Naive thymus-derived CD4-positive, alpha-beta T cell (primary cell): Measurements from ENCODE around the gene BAD. TPM values are rescaled to one million over a fixed set of nuclear protein-coding genes. Genes with fewer than 3 reads are reported as not detected.

Experiments used
- ATAC-seq: fragments of 150-1000 bp; cut with Tn5 transposase; 2 replicates; pipeline ENCODE4 v1.10.0; 2021; ENCODE audit warnings: mild to moderate bottlenecking, moderate library complexity
- CTCF ChIA-PET: fragments of 350-600 bp; sonication (Branson Sonifier 250); formaldehyde crosslinking; loops from one replicate; lab custom pipeline; 2021; ENCODE audit warnings: antibody characterized with exemption; lab: Charles Lee
- POLR2A ChIA-PET: fragments of 350-600 bp; sonication (Branson Sonifier 250); formaldehyde crosslinking; loops from one replicate; lab custom pipeline; 2021; ENCODE audit warnings: antibody characterized with exemption, inconsistent platforms; lab: Charles Lee
- DNase-seq, 9 donors: peaks; one replicate each; pipeline versions ENCODE4 v3.0.0 to v3.0.0-alpha.2; 2020 to 2022; ENCODE audit warnings: mixed read lengths in 1 of 9
- H3K27ac ChIP-seq: one replicate; pipeline ENCODE4 v1.7.0; 2013; ENCODE audit warnings: mild to moderate bottlenecking, low read depth, low read length, moderate library complexity
- H3K27me3 ChIP-seq, 2 donors: one replicate each; pipeline ENCODE4 v1.7.0; 2013; ENCODE audit warnings: low read length in 2 of 2, mild to moderate bottlenecking in 2 of 2, moderate library complexity in 2 of 2; ENCODE audit not compliant: control insufficient read depth in 2 of 2, insufficient read depth in 2 of 2
- H3K36me3 ChIP-seq, 3 experiments: 1 replicate in 2 of 3; 2 replicates in 1 of 3; pipeline ENCODE4 v1.7.0; 2013; ENCODE audit warnings: low read length in 3 of 3, mild to moderate bottlenecking in 3 of 3, moderate library complexity in 1 of 3; ENCODE audit not compliant: insufficient read depth in 3 of 3, control insufficient read depth in 2 of 3
- H3K4me1 ChIP-seq, 2 donors: one replicate each; pipeline ENCODE4 v1.7.0; 2013; ENCODE audit warnings: low read length in 2 of 2, mild to moderate bottlenecking in 2 of 2, moderate library complexity in 1 of 2; ENCODE audit not compliant: control insufficient read depth in 2 of 2, insufficient read depth in 2 of 2
- H3K4me3 ChIP-seq: 2 replicates; pipeline ENCODE4 v1.7.0; 2013; ENCODE audit warnings: mild to moderate bottlenecking, low read length
- H3K9me3 ChIP-seq, 3 experiments: 1 replicate in 2 of 3; 2 replicates in 1 of 3; pipeline ENCODE4 v1.7.0; 2013; ENCODE audit warnings: low read length in 3 of 3; ENCODE audit not compliant: control insufficient read depth in 2 of 3
- H3K27ac Mint-ChIP-seq, 9 donors: one replicate each; pipeline ENCODE4 v1.8.0; 2020 to 2022; ENCODE audit warnings: mixed read lengths in 9 of 9, mild to moderate bottlenecking in 8 of 9, moderate library complexity in 5 of 9, inconsistent platforms in 2 of 9
- H3K27me3 Mint-ChIP-seq, 5 donors: one replicate each; pipeline ENCODE4 v1.8.0; 2021 to 2022; ENCODE audit warnings: mixed read lengths in 5 of 5, mild to moderate bottlenecking in 1 of 5
- H3K36me3 Mint-ChIP-seq, 5 donors: one replicate each; pipeline ENCODE4 v1.8.0; 2020 to 2022; ENCODE audit warnings: mixed read lengths in 5 of 5, mild to moderate bottlenecking in 3 of 5, inconsistent platforms in 1 of 5
- H3K4me1 Mint-ChIP-seq, 7 donors: one replicate each; pipeline ENCODE4 v1.8.0; 2020 to 2022; ENCODE audit warnings: mixed read lengths in 7 of 7, mild to moderate bottlenecking in 3 of 7, inconsistent platforms in 1 of 7
- H3K4me3 Mint-ChIP-seq, 10 donors: one replicate each; pipeline ENCODE4 v1.8.0; 2020 to 2022; ENCODE audit warnings: mild to moderate bottlenecking in 10 of 10, mixed read lengths in 10 of 10, moderate library complexity in 6 of 10, inconsistent platforms in 2 of 10
- H3K9me3 Mint-ChIP-seq, 11 donors: one replicate each; pipeline ENCODE4 v1.8.0; 2020 to 2022; ENCODE audit warnings: mixed read lengths in 11 of 11, mild to moderate bottlenecking in 4 of 11, inconsistent platforms in 1 of 11, moderate library complexity in 1 of 11
- intact Hi-C, 2 donors: fragments of 100-400 bp; cut with micrococcal nuclease; formaldehyde crosslinking; loops; one replicate each; pipeline ENCODE4 v1.15.1; 2023
- polyA plus RNA-seq, 2 donors: library from polyadenylated mRNA; unstranded; fragments of 300-500 nt; fragmentation: Illumina TruSeq; gene quantifications; one replicate each; pipeline ENCODE4 v1.2.3, GENCODE V29; 2021
- total RNA-seq, 6 experiments: library from RNA in 5 of 6; stranded (reverse) in 5 of 6; gene quantifications; 1 replicate in 5 of 6; 2 replicates in 1 of 6; pipeline ENCODE4 v1.2.3 and lab custom pipeline; 2021 to 2026

BAD gene
- total and polyA plus RNA-seq, 7 experiments from 2014 or later: 17.5 to 41.1 (median 25.9) TPM

- Histone ChIP-seq H3K27ac (no peak overlapping the region), H3K36me3 (no peaks in the 10 kb centered on the region), H3K4me3 (no peak overlapping the region), H3K9me3 (no peaks in the 10 kb centered on the region), H3K27me3 (peaks cover 0 to 9% of the 10 kb centered on the region in 2 donors), H3K4me1 (peaks cover 4 to 5% of the 10 kb centered on the region in 2 donors)
- intact Hi-C loops: no loop called here
- DNase-seq (no peak), ATAC-seq (no peak)
- POLR2A ChIA-PET: interaction anchor here (0.7 kb wide), 1 partner anchor 27 kb away, joined by 3 read pairs; the partner anchor contains the start of genes PRDX5 and TRMT112
- Mint-ChIP-seq H3K4me3 (peak overlapping the region; percentile 28 to 88 (median 66)), H3K27me3 (peaks cover 28 to 44% (median 36%) of the 10 kb centered on the region in 5 donors), H3K36me3 (peaks cover 0 to 3% (median 0%) of the 10 kb centered on the region in 5 donors), H3K27ac (peak overlapping the region in 2 of 9 donors; percentile 41 to 50), H3K9me3 (peaks cover 0 to 2% (median 0%) of the 10 kb centered on the region in 11 donors), H3K4me1 (peaks cover 12 to 20% (median 14%) of the 10 kb centered on the region in 7 donors)
- CTCF ChIA-PET: interaction anchor here (1.0 to 2.0 kb wide), 3 partner anchors 11 to 86 kb away, joined by 3 to 9 read pairs (median 5); partner anchors contain the start of genes CATSPERZ and NUDT22
These were observed 6.1 kb upstream of the BAD start for GRCh38 chr11:64290352-64291261.

DNA sequence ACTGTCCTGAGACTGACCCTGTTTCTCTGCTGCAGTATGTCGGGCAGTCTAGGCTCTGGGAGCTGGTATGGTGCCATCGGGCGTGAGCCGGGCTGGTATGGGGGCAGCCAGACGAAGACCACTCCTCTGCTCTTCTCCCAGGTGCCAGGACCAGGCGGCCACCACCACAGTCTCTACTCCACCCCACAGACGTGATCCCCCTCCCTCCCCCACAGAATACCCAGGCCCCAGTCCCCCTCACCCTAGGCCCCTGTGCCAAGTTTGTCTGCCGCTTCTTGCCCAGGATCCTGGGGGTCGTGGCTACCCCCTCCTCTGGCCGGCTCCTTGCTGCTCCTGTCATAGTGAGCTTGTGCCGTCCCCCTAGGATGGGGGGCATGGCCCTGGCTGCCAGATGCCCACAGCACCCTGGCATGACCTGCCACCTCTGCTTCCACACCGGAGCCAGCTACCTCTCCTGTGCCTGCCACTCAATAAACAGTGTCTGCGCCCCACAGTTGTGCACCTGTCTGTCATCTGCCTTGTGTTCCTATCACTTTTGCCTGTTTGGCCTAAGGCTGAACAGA lies 4.6 kb upstream of the BAD start:
- Histone ChIP-seq H3K27me3 (peaks cover 0 to 9% of the 10 kb centered on the region in 2 donors), H3K4me3 (no peak overlapping the region), H3K27ac (no peak overlapping the region), H3K4me1 (peaks cover 6 to 7% of the 10 kb centered on the region in 2 donors), H3K9me3 (no peaks in the 10 kb centered on the region), H3K36me3 (no peaks in the 10 kb centered on the region)
- ATAC-seq (no peak), DNase-seq (no peak)
- peaks cover 0 to 2% (median 0%) of the 10 kb centered on the region in 11 donors for H3K9me3 Mint-ChIP-seq
- peaks cover 16 to 29% (median 21%) of the 10 kb centered on the region in 5 donors for H3K27me3 Mint-ChIP-seq
- no peak overlapping the region for H3K27ac Mint-ChIP-seq
- H3K4me1 Mint-ChIP-seq: peaks cover 12 to 20% (median 16%) of the 10 kb centered on the region in 7 donors
- ChIA-PET POLR2A (interaction anchor here (0.6 to 1.2 kb wide), 4 partner anchors 12 to 97 kb away, joined by 3 to 4 read pairs (median 3); partner anchors contain the start of genes FERMT3, NUDT22 and TRPT1), CTCF (interaction anchor here (1.0 to 2.0 kb wide), 3 partner anchors 12 to 84 kb away, joined by 3 to 9 read pairs (median 5); partner anchors contain the start of genes CATSPERZ and NUDT22)
- H3K4me3 Mint-ChIP-seq: peak overlapping the region in 2 of 10 donors; percentile 16 to 56
- peaks cover 0 to 3% (median 0%) of the 10 kb centered on the region in 5 donors for H3K36me3 Mint-ChIP-seq
- intact Hi-C loops: loop anchor here in 1 of 2 donors (5.0 kb wide), 1 partner anchor 82 kb away; the partner anchor contains the start of gene FERMT3

- ChIA-PET CTCF (no interaction called here), POLR2A (interaction anchor here (0.6 to 1.4 kb wide), 3 partner anchors 12 to 96 kb away, joined by 3 to 4 read pairs (median 3); partner anchors contain the start of gene FERMT3)
- Histone ChIP-seq H3K9me3 (no peaks in the 10 kb centered on the region), H3K4me3 (no peak overlapping the region), H3K27me3 (peaks cover 0 to 9% of the 10 kb centered on the region in 2 donors), H3K4me1 (peaks cover 11 to 15% of the 10 kb centered on the region in 2 donors), H3K27ac (no peak overlapping the region), H3K36me3 (no peaks in the 10 kb centered on the region)
- ATAC-seq: no peak
- H3K27me3 Mint-ChIP-seq: peaks cover 11 to 22% (median 15%) of the 10 kb centered on the region in 5 donors
- DNase-seq: no peak
- peaks cover 0 to 3% (median 0%) of the 10 kb centered on the region in 5 donors for H3K36me3 Mint-ChIP-seq
- peak overlapping the region in 1 of 10 donors; percentile 4 for H3K4me3 Mint-ChIP-seq
- intact Hi-C loops: loop anchor here in 1 of 2 donors (5.0 kb wide), 1 partner anchor 81 kb away; the partner anchor contains the start of gene FERMT3
- H3K27ac Mint-ChIP-seq: peak overlapping the region in 1 of 9 donors; percentile 23
- H3K9me3 Mint-ChIP-seq: peaks cover 0 to 2% (median 0%) of the 10 kb centered on the region in 11 donors
- peaks cover 12 to 22% (median 19%) of the 10 kb centered on the region in 7 donors for H3K4me1 Mint-ChIP-seq
These were observed 3.9 kb upstream of the BAD start for GRCh38 chr11:64288353-64288750.

GRCh38 chr11:64287676-64288352 lies 3.3 kb upstream of the BAD start:
- Histone ChIP-seq H3K9me3 (no peaks in the 10 kb centered on the region), H3K27me3 (peaks cover 0 to 9% of the 10 kb centered on the region in 2 donors), H3K27ac (no peak overlapping the region), H3K36me3 (no peaks in the 10 kb centered on the region), H3K4me3 (no peak overlapping the region), H3K4me1 (peaks cover 11 to 17% of the 10 kb centered on the region in 2 donors)
- ATAC-seq (no peak), DNase-seq (no peak)
- POLR2A ChIA-PET: interaction anchor here (1.2 to 1.4 kb wide), 3 partner anchors 8 to 82 kb away, joined by 3 to 4 read pairs (median 3); partner anchors contain the start of gene FERMT3
- Mint-ChIP-seq H3K4me3 (peak overlapping the region in 2 of 10 donors; percentile 4 to 58), H3K36me3 (peaks cover 0 to 3% (median 0%) of the 10 kb centered on the region in 5 donors), H3K27me3 (peaks cover 6 to 17% (median 10%) of the 10 kb centered on the region in 5 donors), H3K9me3 (peaks cover 0 to 2% (median 0%) of the 10 kb centered on the region in 11 donors), H3K4me1 (peaks cover 14 to 27% (median 21%) of the 10 kb centered on the region in 7 donors), H3K27ac (peak overlapping the region in 2 of 9 donors; percentile 33 to 51)
- CTCF ChIA-PET: interaction anchor here (1.4 kb wide), 1 partner anchor 14 kb away, joined by 5 read pairs; no protein-coding TSS in a partner anchor
- intact Hi-C loops: loop anchor here in 1 of 2 donors (5.0 kb wide), 1 partner anchor 81 kb away; the partner anchor contains the start of gene FERMT3

GRCh38 chr11:64286801-64287159 lies 2.3 kb upstream of the BAD start:
- intact Hi-C loops: loop anchor here in 1 of 2 donors (5.0 kb wide), 1 partner anchor 79 kb away; the partner anchor contains the start of gene FERMT3
- ChIA-PET POLR2A (interaction anchor here (1.3 to 3.1 kb wide), 2 partner anchors 9 to 31 kb away, joined by 3 to 24 read pairs; partner anchors contain the start of genes PRDX5 and TRMT112), CTCF (interaction anchor here (1.4 kb wide), 1 partner anchor 15 kb away, joined by 5 read pairs; no protein-coding TSS in a partner anchor)
- ATAC-seq (no peak), DNase-seq (no peak)
- H3K4me1 Mint-ChIP-seq: peaks cover 11 to 25% (median 22%) of the 10 kb centered on the region in 7 donors
- peaks cover 6 to 12% (median 6%) of the 10 kb centered on the region in 5 donors for H3K27me3 Mint-ChIP-seq
- peak overlapping the region; percentile 30 to 96 (median 86) for H3K27ac Mint-ChIP-seq
- H3K9me3 Mint-ChIP-seq: peaks cover 0 to 2% (median 0%) of the 10 kb centered on the region in 11 donors
- no peak overlapping the region for H3K4me3 ChIP-seq
- no peak overlapping the region for H3K27ac ChIP-seq
- peaks cover 0 to 9% of the 10 kb centered on the region in 2 donors for H3K27me3 ChIP-seq
- H3K4me1 ChIP-seq: peaks cover 11 to 17% of the 10 kb centered on the region in 2 donors
- H3K4me3 Mint-ChIP-seq: peak overlapping the region; percentile 73 to 88 (median 82)
- H3K36me3 Mint-ChIP-seq: peaks cover 0 to 4% (median 0%) of the 10 kb centered on the region in 5 donors
- H3K36me3 ChIP-seq: peaks cover 0 to 6% (median 0%) of the 10 kb centered on the region in 3 experiments
- H3K9me3 ChIP-seq: no peaks in the 10 kb centered on the region
